Mesendoderm (in vitro differentiated cells): ENCODE data around the gene C1orf52.

ENCODE experiments used
- DNase-seq: peaks from one replicate; pipeline ENCODE4 v3.0.0; 2013
- H2AK5ac ChIP-seq: 2 replicates; pipeline ENCODE4 v1.6.1; 2013; ENCODE audit warnings: low read length, inconsistent platforms
- H2BK120ac ChIP-seq: 2 replicates; pipeline ENCODE4 v1.6.1; 2013; ENCODE audit warnings: low read depth, mild to moderate bottlenecking, low read length, moderate library complexity, mixed read lengths
- H2BK15ac ChIP-seq: replicated peaks from 2 replicates; pipeline ENCODE4 v1.6.1; 2013; ENCODE audit warnings: low read depth, mild to moderate bottlenecking, moderate library complexity
- H2BK5ac ChIP-seq: 2 replicates; pipeline ENCODE4 v1.6.1; 2013; ENCODE audit warnings: low read length, inconsistent platforms
- H3K18ac ChIP-seq: 2 replicates; pipeline ENCODE4 v1.6.1; 2013; ENCODE audit warnings: mild to moderate bottlenecking, low read length, mixed read lengths
- H3K23ac ChIP-seq: one replicate; pipeline ENCODE4 v1.6.1; 2013; ENCODE audit warnings: low read length
- H3K27ac ChIP-seq: 2 replicates; pipeline ENCODE4 v1.5.1; 2013; ENCODE audit warnings: low read depth, mild to moderate bottlenecking, inconsistent platforms, low read length, moderate library complexity
- H3K27me3 ChIP-seq: 2 replicates; pipeline ENCODE4 v1.6.1; 2013; ENCODE audit warnings: low read length, control low read depth, mild to moderate bottlenecking, inconsistent platforms; ENCODE audit not compliant: insufficient read depth, poor library complexity
- H3K36me3 ChIP-seq: 2 replicates; pipeline ENCODE4 v1.6.1; 2013; ENCODE audit warnings: low read length, inconsistent platforms; ENCODE audit not compliant: control insufficient read depth, insufficient read depth
- H3K4ac ChIP-seq: one replicate; pipeline ENCODE4 v1.6.1; 2013; ENCODE audit warnings: low read depth, mild to moderate bottlenecking, low read length, moderate library complexity
- H3K4me1 ChIP-seq: 2 replicates; pipeline ENCODE4 v1.6.1; 2013; ENCODE audit warnings: low read depth, low read length, inconsistent platforms; ENCODE audit not compliant: control insufficient read depth
- H3K4me2 ChIP-seq: 2 replicates; pipeline ENCODE4 v1.6.1; 2013; ENCODE audit warnings: low read length
- H3K4me3 ChIP-seq: 2 replicates; pipeline ENCODE4 v1.5.1; 2013; ENCODE audit warnings: mild to moderate bottlenecking, low read length
- H3K56ac ChIP-seq: one replicate; pipeline ENCODE4 v1.6.1; 2013; ENCODE audit warnings: low read length
- H3K79me1 ChIP-seq: 2 replicates; pipeline ENCODE4 v1.6.1; 2013; ENCODE audit warnings: low read length, inconsistent platforms
- H3K79me2 ChIP-seq: 2 replicates; pipeline ENCODE4 v1.6.1; 2013; ENCODE audit warnings: mild to moderate bottlenecking, low read length; ENCODE audit not compliant: control insufficient read depth, insufficient read depth
- H3K9ac ChIP-seq: 2 replicates; pipeline ENCODE4 v1.6.1; 2013; ENCODE audit warnings: low read length, inconsistent platforms
- H4K5ac ChIP-seq: one replicate; pipeline ENCODE4 v1.6.1; 2013; ENCODE audit warnings: low read length
- H4K8ac ChIP-seq: one replicate; pipeline ENCODE4 v1.6.1; 2013; ENCODE audit warnings: low read depth, mild to moderate bottlenecking, control low read depth, low read length, moderate library complexity
- WGBS: extraction: QIAGEN DNeasy Blood & Tissue Kit; methylation state at CpG from one replicate; pipeline ENCODE4 v1.1.7; 2013; ENCODE audit warnings: low lambda C conversion rate, missing lambda C conversion rate; ENCODE audit not compliant: insufficient coverage; ENCODE audit errors: extremely low coverage; 5-methylcytosine and 5-hydroxymethylcytosine counted together

The C1orf52 gene

DNA sequence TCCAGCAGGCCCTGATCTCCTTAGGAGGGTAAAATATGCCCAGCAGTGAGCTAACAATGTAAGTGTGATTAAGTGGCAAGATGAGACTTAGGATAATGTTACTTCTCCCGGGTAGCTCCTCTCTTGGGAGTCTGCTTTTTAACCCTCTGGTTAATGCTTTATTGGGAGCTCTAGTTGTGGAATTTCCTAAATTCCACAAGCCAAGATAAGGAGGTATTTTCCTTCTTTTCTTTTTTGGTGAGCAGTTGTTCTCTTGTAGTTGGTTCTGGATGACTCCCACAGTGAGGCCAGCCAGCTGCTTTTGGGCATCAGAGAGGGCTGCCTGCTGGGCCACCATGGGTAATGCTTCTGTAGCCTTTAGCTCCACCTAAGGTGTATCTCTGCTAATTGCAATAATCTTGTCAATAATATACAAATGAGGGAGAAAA, 19.3 kb downstream of the C1orf52 start:
- Histone ChIP-seq H3K23ac (no peak overlapping the region), H4K8ac (no peak overlapping the region), H3K4me2 (no peak overlapping the region), H2AK5ac (no peak overlapping the region), H3K79me2 (no peaks in the 10 kb centered on the region), H3K56ac (no peak overlapping the region), H3K27ac (no peak overlapping the region), H2BK120ac (no peak overlapping the region), H3K36me3 (no peaks in the 10 kb centered on the region), H2BK15ac (no peak overlapping the region), H3K9ac (no peak overlapping the region), H3K4me3 (no peak overlapping the region), H3K4ac (no peak overlapping the region), H3K18ac (no peak overlapping the region), H4K5ac (no peak overlapping the region), H3K79me1 (no peaks in the 10 kb centered on the region), H2BK5ac (no peak overlapping the region), H3K27me3 (no peaks in the 10 kb centered on the region), H3K4me1 (peaks cover 3% of the 10 kb centered on the region)
- no CpG with 5 or more reads among the region's 1 CpG for WGBS
- DNase-seq: peak; percentile 87

- H3K27me3 ChIP-seq: no peaks in the 10 kb centered on the region
- no peak overlapping the region for H3K4me3 ChIP-seq
- H3K4ac ChIP-seq: no peak overlapping the region
- H3K79me2 ChIP-seq: no peaks in the 10 kb centered on the region
- no peak overlapping the region for H3K9ac ChIP-seq
- H3K36me3 ChIP-seq: no peaks in the 10 kb centered on the region
- H2BK120ac ChIP-seq: no peak overlapping the region
- no peak overlapping the region for H3K27ac ChIP-seq
- H4K5ac ChIP-seq: no peak overlapping the region
- H2AK5ac ChIP-seq: no peak overlapping the region
- no peak for DNase-seq
- H3K23ac ChIP-seq: no peak overlapping the region
- no CpG with 5 or more reads among the region's 1 CpG for WGBS
- no peak overlapping the region for H3K4me2 ChIP-seq
- H3K56ac ChIP-seq: no peak overlapping the region
- no peak overlapping the region for H2BK15ac ChIP-seq
- no peak overlapping the region for H3K18ac ChIP-seq
- peaks cover 3% of the 10 kb centered on the region for H3K4me1 ChIP-seq
- no peak overlapping the region for H2BK5ac ChIP-seq
- no peak overlapping the region for H4K8ac ChIP-seq
- H3K79me1 ChIP-seq: no peaks in the 10 kb centered on the region
Measured at GRCh38 chr1:85237613-85238012, 21.8 kb downstream of the C1orf52 start.

DNA sequence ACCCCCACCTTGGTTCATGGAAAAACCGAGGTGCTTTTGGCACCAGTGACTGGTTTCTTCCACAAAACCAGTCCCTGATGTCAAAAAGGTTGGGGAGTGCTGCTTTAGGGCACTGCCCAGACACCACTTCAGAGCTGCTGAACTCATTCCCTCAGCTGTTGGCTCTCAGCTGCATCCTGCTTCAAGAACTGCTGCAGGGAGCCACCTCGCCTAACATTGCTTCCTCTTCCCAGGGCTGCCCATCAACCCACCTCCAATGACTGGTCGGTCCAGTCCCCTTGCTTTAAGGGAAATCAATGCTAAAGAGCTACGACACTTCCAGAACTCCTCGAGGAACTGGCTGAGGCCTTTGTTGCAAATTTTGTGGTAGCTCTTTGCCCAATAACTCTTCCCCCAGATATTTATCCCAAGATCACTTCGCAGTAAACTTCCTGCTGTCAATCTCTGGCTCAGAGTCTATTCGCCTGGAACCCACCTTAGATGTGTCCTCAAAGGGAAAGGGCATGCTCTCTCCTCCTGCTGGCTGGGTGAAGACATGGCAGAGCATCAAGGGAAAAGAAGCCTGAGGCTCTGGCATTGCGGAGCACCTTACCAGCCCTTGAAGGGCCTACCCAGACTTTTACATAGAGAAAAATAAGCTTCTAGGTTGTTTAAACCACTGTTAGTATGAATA, 29.0 kb downstream of the C1orf52 start:
- no CpG with 5 or more reads among the region's 8 CpGs for WGBS
- H3K4me1 ChIP-seq: peaks cover 2% of the 10 kb centered on the region
- no peak overlapping the region for H2BK5ac ChIP-seq
- no peaks in the 10 kb centered on the region for H3K79me1 ChIP-seq
- no peak overlapping the region for H3K27ac ChIP-seq
- H3K4me3 ChIP-seq: no peak overlapping the region
- no peak overlapping the region for H2BK120ac ChIP-seq
- no peak overlapping the region for H4K5ac ChIP-seq
- no peak overlapping the region for H3K4me2 ChIP-seq
- no peaks in the 10 kb centered on the region for H3K36me3 ChIP-seq
- peak; percentile 77 for DNase-seq
- H3K9ac ChIP-seq: no peak overlapping the region
- H3K18ac ChIP-seq: no peak overlapping the region
- H3K27me3 ChIP-seq: no peaks in the 10 kb centered on the region
- no peak overlapping the region for H2AK5ac ChIP-seq
- H3K56ac ChIP-seq: no peak overlapping the region
- no peak overlapping the region for H4K8ac ChIP-seq
- H3K4ac ChIP-seq: no peak overlapping the region
- H2BK15ac ChIP-seq: no peak overlapping the region
- H3K79me2 ChIP-seq: no peaks in the 10 kb centered on the region
- H3K23ac ChIP-seq: no peak overlapping the region

DNA sequence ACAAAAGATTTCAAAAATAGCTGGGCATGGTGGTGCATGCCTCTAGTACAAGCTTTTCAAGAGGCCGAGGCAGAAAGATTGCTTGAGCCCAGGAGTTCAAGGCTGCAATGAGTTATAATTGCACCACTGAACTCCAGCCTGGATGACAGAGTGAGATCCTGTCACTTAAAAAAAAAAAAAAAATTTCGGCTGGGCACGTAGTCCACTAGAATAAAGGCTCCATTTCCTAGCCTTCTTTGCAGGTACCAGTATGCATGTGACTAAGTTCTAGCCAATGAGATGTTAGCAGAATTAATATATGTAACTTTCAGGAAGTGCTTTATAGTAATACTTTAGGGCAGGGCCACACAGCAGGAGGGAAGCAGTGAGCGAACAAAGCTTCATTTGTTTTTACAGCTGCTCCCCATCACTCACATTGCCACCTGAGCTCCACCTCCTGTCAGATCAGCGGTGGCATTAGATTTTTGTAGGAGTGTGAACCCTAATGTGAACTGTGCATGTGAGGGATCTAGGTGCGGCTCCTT, 29.8 kb downstream of the C1orf52 start:
- no peak overlapping the region for H2BK120ac ChIP-seq
- H3K56ac ChIP-seq: no peak overlapping the region
- H3K23ac ChIP-seq: no peak overlapping the region
- WGBS: no CpG with 5 or more reads among the region's 6 CpGs
- no peak overlapping the region for H3K27ac ChIP-seq
- no peak overlapping the region for H3K18ac ChIP-seq
- H3K79me2 ChIP-seq: no peaks in the 10 kb centered on the region
- H3K4ac ChIP-seq: no peak overlapping the region
- no peak overlapping the region for H3K9ac ChIP-seq
- H2AK5ac ChIP-seq: no peak overlapping the region
- H3K4me3 ChIP-seq: no peak overlapping the region
- no peak overlapping the region for H3K4me2 ChIP-seq
- peaks cover 4% of the 10 kb centered on the region for H3K4me1 ChIP-seq
- no peaks in the 10 kb centered on the region for H3K79me1 ChIP-seq
- H3K27me3 ChIP-seq: no peaks in the 10 kb centered on the region
- H2BK15ac ChIP-seq: no peak overlapping the region
- no peak for DNase-seq
- H4K8ac ChIP-seq: no peak overlapping the region
- H2BK5ac ChIP-seq: no peak overlapping the region
- no peak overlapping the region for H4K5ac ChIP-seq
- no peaks in the 10 kb centered on the region for H3K36me3 ChIP-seq

GRCh38 chr1:85228972-85229371, 30.5 kb downstream of the C1orf52 start:
- no peaks in the 10 kb centered on the region for H3K27me3 ChIP-seq
- H2BK5ac ChIP-seq: no peak overlapping the region
- no peak overlapping the region for H4K5ac ChIP-seq
- DNase-seq: no peak
- no CpG with 5 or more reads among the region's 1 CpG for WGBS
- no peak overlapping the region for H3K9ac ChIP-seq
- H3K79me2 ChIP-seq: no peaks in the 10 kb centered on the region
- no peak overlapping the region for H4K8ac ChIP-seq
- no peak overlapping the region for H3K23ac ChIP-seq
- H3K4me1 ChIP-seq: peaks cover 4% of the 10 kb centered on the region
- H3K27ac ChIP-seq: no peak overlapping the region
- no peak overlapping the region for H3K4me3 ChIP-seq
- H3K79me1 ChIP-seq: no peaks in the 10 kb centered on the region
- no peak overlapping the region for H3K4ac ChIP-seq
- H2BK15ac ChIP-seq: no peak overlapping the region
- no peak overlapping the region for H3K4me2 ChIP-seq
- no peak overlapping the region for H2BK120ac ChIP-seq
- no peak overlapping the region for H3K56ac ChIP-seq
- H2AK5ac ChIP-seq: no peak overlapping the region
- H3K36me3 ChIP-seq: no peaks in the 10 kb centered on the region
- no peak overlapping the region for H3K18ac ChIP-seq
